Keratinocyte (primary cell): ENCODE measurements around the gene TBC1D9B. TPM values are rescaled to one million over a fixed set of nuclear protein-coding genes. Genes with fewer than 3 reads are reported as not detected.

Source experiments
- DNase-seq: peaks from one replicate; pipeline ENCODE4 v3.0.0-alpha.2; 2011; ENCODE audit warnings: low read depth, missing footprints, low spot score
- FAIRE-seq: peaks from 2 replicates; lab custom pipeline; 2011; peaks lifted over from hg19 to GRCh38; lab: Jason Lieb, UNC
- H2AFZ ChIP-seq: 2 replicates; pipeline ENCODE4 v1.6.0; 2012; ENCODE audit warnings: low read length, control low read depth, inconsistent platforms; ENCODE audit not compliant: control insufficient read depth
- H3K27ac ChIP-seq: 2 replicates; pipeline ENCODE4 v1.5.1; 2011; ENCODE audit warnings: low read length; ENCODE audit not compliant: control insufficient read depth, insufficient read depth
- H3K27me3 ChIP-seq: 3 replicates; pipeline ENCODE4 v1.6.0; 2011; ENCODE audit warnings: low read length; ENCODE audit not compliant: control insufficient read depth, insufficient read depth; ENCODE audit errors: extremely low read depth
- H3K36me3 ChIP-seq, 2 experiments: 2 replicates in 1 of 2; 3 replicates in 1 of 2; pipeline ENCODE4 v1.5.1; 2011; ENCODE audit warnings: low read length in 2 of 2, mild to moderate bottlenecking in 1 of 2; ENCODE audit not compliant: control insufficient read depth in 2 of 2, insufficient read depth in 2 of 2; ENCODE audit errors: extremely low read depth in 1 of 2
- H3K4me1 ChIP-seq: 3 replicates; pipeline ENCODE4 v1.5.1; 2011; ENCODE audit warnings: low read length; ENCODE audit not compliant: control insufficient read depth, insufficient read depth; ENCODE audit errors: extremely low read depth
- H3K4me2 ChIP-seq: 3 replicates; pipeline ENCODE4 v1.6.0; 2011; ENCODE audit warnings: low read depth, low read length; ENCODE audit not compliant: control insufficient read depth, insufficient read depth; ENCODE audit errors: extremely low read depth
- H3K4me3 ChIP-seq, 3 experiments: fragments of 200-600 bp in 1 of 3; sonication (generic) in 1 of 3; 2 replicates in 2 of 3; 3 replicates in 1 of 3; pipeline ENCODE4 v1.5.1; 2011 to 2016; ENCODE audit warnings: low read length in 3 of 3, mild to moderate bottlenecking in 3 of 3, control low read depth in 2 of 3, inconsistent platforms in 1 of 3, low read depth in 1 of 3, mixed read lengths in 1 of 3, mixed run types in 1 of 3, moderate library complexity in 1 of 3; ENCODE audit not compliant: control insufficient read depth in 2 of 3, insufficient read depth in 2 of 3; ENCODE audit errors: extremely low read depth in 1 of 3
- H3K79me2 ChIP-seq: 2 replicates; pipeline ENCODE4 v1.6.0; 2012; ENCODE audit warnings: low read length; ENCODE audit not compliant: control insufficient read depth, insufficient read depth
- H3K9ac ChIP-seq: 3 replicates; pipeline ENCODE4 v1.6.0; 2011; ENCODE audit warnings: low read length; ENCODE audit not compliant: control insufficient read depth, insufficient read depth; ENCODE audit errors: extremely low read depth
- H3K9me1 ChIP-seq: 3 replicates; pipeline ENCODE4 v1.6.0; 2011; ENCODE audit warnings: low read length; ENCODE audit not compliant: control insufficient read depth, insufficient read depth; ENCODE audit errors: extremely low read depth
- H3K9me3 ChIP-seq: 2 replicates; pipeline ENCODE4 v1.5.1; 2012; ENCODE audit warnings: low read depth, low read length; ENCODE audit not compliant: control insufficient read depth
- H4K20me1 ChIP-seq: 3 replicates; pipeline ENCODE4 v1.6.0; 2011; ENCODE audit warnings: low read length; ENCODE audit not compliant: control insufficient read depth, insufficient read depth; ENCODE audit errors: extremely low read depth
- EZH2 ChIP-seq: IDR thresholded peaks from one replicate; pipeline ENCODE4 v1.6.1; 2012; ENCODE audit warnings: inconsistent platforms, mild to moderate bottlenecking, low read length, moderate library complexity
- dilution Hi-C: fragments of 300-500 bp; cut with MboI; formaldehyde crosslinking; loops from one replicate; pipeline ENCODE4 v1.7.0; 2020; ENCODE audit warnings: low sequenced_read_pairs; ENCODE audit not compliant: extremely low pct_ligation_motif_present
- polyA plus RNA-seq, 5 experiments: library from polyadenylated mRNA; depleted of rRNA in 3 of 5; stranded (reverse) in 3 of 5; stranded (forward) in 1 of 5; unstranded in 1 of 5; fragments of >200 nt; gene quantifications; 1 replicate in 1 of 5; 2 replicates in 3 of 5; 3 replicates in 1 of 5; pipeline versions ENCODE4 v1.2.1 to v1.2.3, GENCODE V29; 2011 to 2012; ENCODE audit warnings: missing spikeins in 2 of 5, low read depth in 1 of 5, low replicate concordance in 1 of 5
- TF ChIP-seq, protein P1 (sequence below), 3 experiments: IDR thresholded peaks in 1 of 3; conservative IDR thresholded peaks in 1 of 3; optimal IDR thresholded peaks in 1 of 3; 2 replicates in 2 of 3; 3 replicates in 1 of 3; pipeline versions ENCODE3 to v1.5.1; 2011; ENCODE audit warnings: low read length in 3 of 3, mild to moderate bottlenecking in 3 of 3, moderate library complexity in 2 of 3, control low read depth in 1 of 3, inconsistent platforms in 1 of 3; ENCODE audit not compliant: insufficient read depth in 2 of 3; ENCODE audit errors: extremely low read depth in 1 of 3

Gene TBC1D9B
- polyA plus RNA-seq, 1 donor (not counting 4 experiments of a cell fraction or from before 2014, with no cell fraction given), result 51.4 TPM

DNA sequence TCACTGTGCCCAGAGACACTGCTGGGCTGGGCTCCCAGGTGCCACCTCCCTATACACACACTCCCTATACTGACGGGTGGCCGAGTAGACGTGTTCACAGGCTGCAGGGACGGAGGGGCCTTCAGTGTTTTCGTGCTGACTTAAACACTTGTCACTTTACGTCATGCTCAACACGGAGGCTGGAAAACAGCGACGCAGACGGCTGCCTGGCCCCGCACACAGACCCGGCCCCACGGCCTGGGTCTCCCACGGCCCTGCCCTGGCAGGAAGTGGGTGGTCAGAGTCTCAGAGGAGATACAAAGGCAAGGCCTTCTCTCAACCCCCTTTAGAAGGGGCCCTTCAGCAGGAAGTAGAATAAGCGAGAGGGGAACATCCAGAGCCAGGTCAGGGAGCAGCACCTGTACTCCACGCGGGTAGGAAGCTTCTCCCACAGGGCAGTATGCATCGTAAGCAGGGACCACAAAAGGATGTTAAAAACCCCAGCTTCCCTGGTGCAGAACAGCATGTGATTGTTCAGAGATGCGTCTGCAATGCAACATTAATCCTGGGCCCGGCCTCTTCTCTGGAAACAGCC, 11.9 kb upstream of the TBC1D9B start:
- Histone ChIP-seq H3K36me3 (no peaks in the 10 kb centered on the region), H3K9ac (no peak overlapping the region), H3K4me3 (no peak overlapping the region), H3K9me1 (no peaks in the 10 kb centered on the region), H3K27me3 (no peaks in the 10 kb centered on the region), H3K27ac (no peak overlapping the region), H3K4me2 (no peak overlapping the region), H4K20me1 (no peaks in the 10 kb centered on the region), H3K9me3 (no peaks in the 10 kb centered on the region), H3K79me2 (no peaks in the 10 kb centered on the region), H2AFZ (no peak overlapping the region), H3K4me1 (no peaks in the 10 kb centered on the region)
- FAIRE-seq (no peak), DNase-seq (no peak)
- no peak for TF ChIP-seq EZH2
- TF ChIP-seq, protein P1, sequence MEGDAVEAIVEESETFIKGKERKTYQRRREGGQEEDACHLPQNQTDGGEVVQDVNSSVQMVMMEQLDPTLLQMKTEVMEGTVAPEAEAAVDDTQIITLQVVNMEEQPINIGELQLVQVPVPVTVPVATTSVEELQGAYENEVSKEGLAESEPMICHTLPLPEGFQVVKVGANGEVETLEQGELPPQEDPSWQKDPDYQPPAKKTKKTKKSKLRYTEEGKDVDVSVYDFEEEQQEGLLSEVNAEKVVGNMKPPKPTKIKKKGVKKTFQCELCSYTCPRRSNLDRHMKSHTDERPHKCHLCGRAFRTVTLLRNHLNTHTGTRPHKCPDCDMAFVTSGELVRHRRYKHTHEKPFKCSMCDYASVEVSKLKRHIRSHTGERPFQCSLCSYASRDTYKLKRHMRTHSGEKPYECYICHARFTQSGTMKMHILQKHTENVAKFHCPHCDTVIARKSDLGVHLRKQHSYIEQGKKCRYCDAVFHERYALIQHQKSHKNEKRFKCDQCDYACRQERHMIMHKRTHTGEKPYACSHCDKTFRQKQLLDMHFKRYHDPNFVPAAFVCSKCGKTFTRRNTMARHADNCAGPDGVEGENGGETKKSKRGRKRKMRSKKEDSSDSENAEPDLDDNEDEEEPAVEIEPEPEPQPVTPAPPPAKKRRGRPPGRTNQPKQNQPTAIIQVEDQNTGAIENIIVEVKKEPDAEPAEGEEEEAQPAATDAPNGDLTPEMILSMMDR (optimal IDR thresholded peaks at IDR 0.05 in 1 of 3, IDR thresholded peaks at IDR 0.05 in 1 of 3, conservative IDR thresholded peaks at IDR 0.05 in 1 of 3; ENCODE audit: extremely low read depth in 1 of 3, insufficient read depth in 2 of 3, low read length in 3 of 3), result no peak
- dilution Hi-C loops, result no loop called here

- no peaks in the 10 kb centered on the region for H4K20me1 ChIP-seq
- H3K9me3 ChIP-seq, result no peaks in the 10 kb centered on the region
- H2AFZ ChIP-seq, result no peak overlapping the region
- H3K27me3 ChIP-seq, result no peaks in the 10 kb centered on the region
- no peak overlapping the region for H3K4me2 ChIP-seq
- H3K4me1 ChIP-seq, result peaks cover 6% of the 10 kb centered on the region
- no peak overlapping the region for H3K9ac ChIP-seq
- FAIRE-seq (no peak), DNase-seq (no peak)
- H3K9me1 ChIP-seq, result no peaks in the 10 kb centered on the region
- H3K79me2 ChIP-seq, result no peaks in the 10 kb centered on the region
- no peak for TF ChIP-seq EZH2
- TF ChIP-seq, protein P1 (optimal IDR thresholded peaks at IDR 0.05 in 1 of 3, IDR thresholded peaks at IDR 0.05 in 1 of 3, conservative IDR thresholded peaks at IDR 0.05 in 1 of 3; ENCODE audit: extremely low read depth in 1 of 3, insufficient read depth in 2 of 3, low read length in 3 of 3), result no peak
- H3K4me3 ChIP-seq, result no peak overlapping the region
- no peaks in the 10 kb centered on the region for H3K36me3 ChIP-seq
- dilution Hi-C loops, result no loop called here
- H3K27ac ChIP-seq, result no peak overlapping the region
Measured at GRCh38 chr5:179918742-179919486, 11.2 kb upstream of the TBC1D9B start.
